A673 (cell line): Measurements from ENCODE around the gene PHLPP2. TPM values are rescaled to one million over a fixed set of nuclear protein-coding genes. Genes with fewer than 3 reads are reported as not detected.

Experiments used
- BruUV-seq: library from RNA; stranded (reverse); fragments of 400-500 nt; replicated peaks from 2 replicates; lab custom pipeline; 2021; lab: Mats Ljungman, UMichigan
- CTCF ChIA-PET: fragments of 300-600 bp; sonication (Branson Sonifier 250); formaldehyde crosslinking; loops from one replicate; lab custom pipeline; 2022; ENCODE audit warnings: antibody characterized with exemption; lab: Charles Lee
- POLR2A ChIA-PET: fragments of 300-600 bp; sonication (Branson Sonifier 250); formaldehyde crosslinking; loops from one replicate; lab custom pipeline; 2022; ENCODE audit warnings: antibody characterized with exemption; ENCODE audit not compliant: low non-redundant PET; lab: Charles Lee
- DNase-seq: peaks from one replicate; pipeline ENCODE4 v3.0.0-alpha.2; 2015; ENCODE audit warnings: low spot score
- H3K27ac ChIP-seq: fragments of 200-600 bp; sonication (generic); 2 replicates; pipeline ENCODE4 v1.5.1; 2016; ENCODE audit warnings: mixed run types, low read depth, mild to moderate bottlenecking, mixed read lengths, antibody characterized with exemption, low read length; ENCODE audit not compliant: poor library complexity, severe bottlenecking
- H3K27me3 ChIP-seq: fragments of 200-600 bp; sonication (generic); replicated peaks from 2 replicates; pipeline ENCODE4 v1.6.1; 2017; ENCODE audit warnings: mixed run types, low read depth, mild to moderate bottlenecking, mixed read lengths, antibody characterized with exemption, low read length; ENCODE audit not compliant: insufficient read depth, poor library complexity
- H3K36me3 ChIP-seq: fragments of 200-600 bp; sonication (generic); 2 replicates; pipeline ENCODE4 v1.6.1; 2016; ENCODE audit warnings: mixed run types, mild to moderate bottlenecking, mixed read lengths, antibody characterized with exemption, low read length; ENCODE audit not compliant: insufficient read depth, poor library complexity, severe bottlenecking
- H3K4me1 ChIP-seq: fragments of 200-600 bp; sonication (generic); 2 replicates; pipeline ENCODE4 v1.6.1; 2017; ENCODE audit warnings: mixed run types, mild to moderate bottlenecking, mixed read lengths, antibody characterized with exemption, low read length; ENCODE audit not compliant: insufficient read depth, poor library complexity, severe bottlenecking
- H3K4me3 ChIP-seq: fragments of 200-600 bp; sonication (generic); 2 replicates; pipeline ENCODE4 v1.5.1; 2016; ENCODE audit warnings: low read depth, mixed run types, mild to moderate bottlenecking, mixed read lengths, low read length; ENCODE audit not compliant: poor library complexity, severe bottlenecking
- H3K9me3 ChIP-seq: fragments of 200-600 bp; sonication (generic); 2 replicates; pipeline ENCODE4 v1.6.1; 2016; ENCODE audit warnings: mixed run types, low read depth, mild to moderate bottlenecking, mixed read lengths, antibody characterized with exemption, low read length; ENCODE audit not compliant: poor library complexity, severe bottlenecking
- CTCF ChIP-seq: fragments of 300-800, 200-600 bp; sonication (generic); conservative IDR thresholded peaks from 2 replicates; pipeline ENCODE4 v1.5.1; 2017; ENCODE audit warnings: low read depth, mild to moderate bottlenecking, antibody characterized with exemption, low read length, moderate library complexity, mixed read lengths
- EZH2 ChIP-seq: fragments of 200-600 bp; sonication (generic); IDR thresholded peaks from 2 replicates; pipeline ENCODE4 v1.6.1; 2017; ENCODE audit warnings: borderline replicate concordance, low read depth, mild to moderate bottlenecking, mixed read lengths, antibody characterized with exemption, low read length; ENCODE audit not compliant: poor library complexity, severe bottlenecking
- intact Hi-C: fragments of 100-400 bp; cut with micrococcal nuclease; formaldehyde crosslinking; loops from one replicate; pipeline ENCODE4 v1.10.0; 2022; ENCODE audit not compliant: unreplicated experiment
- total RNA-seq: library from RNA; stranded (reverse); gene quantifications from 2 replicates; pipeline ENCODE4 v1.2.3, GENCODE V29; 2021

The PHLPP2 gene
- total RNA-seq, 1 experiment from 2014 or later, result 18.3 TPM

GRCh38 chr16:71658771-71659170 lies 65.7 kb downstream of the PHLPP2 start:
- Histone ChIP-seq H3K27me3 (no peaks in the 10 kb centered on the region), H3K36me3 (peaks cover 19% of the 10 kb centered on the region), H3K4me1 (no peaks in the 10 kb centered on the region), H3K9me3 (no peaks in the 10 kb centered on the region), H3K4me3 (no peak overlapping the region), H3K27ac (no peak overlapping the region)
- ChIA-PET CTCF (no interaction called here), POLR2A (no interaction called here)
- intact Hi-C loops, result no loop called here
- no TSS peak for BruUV-seq
- TF ChIP-seq CTCF (no peak), EZH2 (no peak)
- DNase-seq, result no peak

GRCh38 chr16:71649704-71650103 lies 74.8 kb downstream of the PHLPP2 start:
- intact Hi-C loops, result loop anchor here (5.0 kb wide), 1 partner anchor 82 kb away; no protein-coding TSS in a partner anchor
- Histone ChIP-seq H3K36me3 (peaks cover 34% of the 10 kb centered on the region), H3K27ac (no peak overlapping the region), H3K4me1 (no peaks in the 10 kb centered on the region), H3K27me3 (no peaks in the 10 kb centered on the region), H3K4me3 (no peak overlapping the region), H3K9me3 (no peaks in the 10 kb centered on the region)
- BruUV-seq, result no TSS peak
- CTCF ChIA-PET, result no interaction called here
- DNase-seq, result no peak
- TF ChIP-seq EZH2, result no peak
- POLR2A ChIA-PET, result no interaction called here

GRCh38 chr16:71648921-71649320 lies 75.6 kb downstream of the PHLPP2 start:
- no TSS peak for BruUV-seq
- CTCF ChIA-PET, result no interaction called here
- intact Hi-C loops, result loop anchor here (5.0 kb wide), 1 partner anchor 82 kb away; no protein-coding TSS in a partner anchor

More at GRCh38 chr16:71648921-71649320, 75.6 kb downstream of the PHLPP2 start:
- Histone ChIP-seq H3K4me3 (no peak overlapping the region), H3K4me1 (no peaks in the 10 kb centered on the region), H3K9me3 (no peaks in the 10 kb centered on the region), H3K27me3 (no peaks in the 10 kb centered on the region), H3K27ac (no peak overlapping the region), H3K36me3 (peaks cover 36% of the 10 kb centered on the region)
- DNase-seq, result peak; percentile 11
- peak; percentile 45; the same call in 1 of the 2 replicates for TF ChIP-seq CTCF
- TF ChIP-seq EZH2, result no peak
- POLR2A ChIA-PET, result no interaction called here
